ENCODE data around the gene IL4R.
"Not testable (repeated sequence)": the region's sequence is repeated elsewhere in the genome, so short reads cannot be mapped to it uniquely, and the experiment has no call there.

IL4R gene

GRCh38 chr16:27268376-27269299 lies 45.1 kb upstream of the IL4R start, which contains the start of gene NSMCE1:
TSS of gene NSMCE1 (minus strand) at chr16:27268772. CDS start at chr16:27257570, 11,202 bp downstream.
- H3K27me3 ChIP-seq (ENCODE audit: insufficient read depth, low read depth): no peaks in the 10 kb centered on the region
- H3K4me1 ChIP-seq (ENCODE audit: low read depth, poor library complexity, severe bottlenecking): no peaks in the 10 kb centered on the region
- H3K36me3 ChIP-seq (ENCODE audit: insufficient read depth): no peaks in the 10 kb centered on the region
- TF ChIP-seq CTCF (conservative IDR thresholded peaks at IDR 0.05; ENCODE audit: low read depth, low read length): no peak
- peak within 1 kb of the TSS; percentile 74 for H3K4me3 ChIP-seq (IDR thresholded peaks at IDR 0.05; ENCODE audit: insufficient read depth, low read depth, low read length)
- H3K4me2 ChIP-seq: peak within 1 kb of the TSS; percentile 68
- peak within 1 kb of the TSS; percentile 43 for H3K27ac ChIP-seq
- H4K20me1 ChIP-seq (ENCODE audit: insufficient read depth): no peaks in the 10 kb centered on the region
- H2AFZ ChIP-seq (ENCODE audit: low read depth): peak within 1 kb of the TSS; percentile 86
- H3K79me2 ChIP-seq (ENCODE audit: insufficient read depth, low read depth): no peaks in the 10 kb centered on the region
- H3K9ac ChIP-seq: peak within 1 kb of the TSS; percentile 75

- peak overlapping the region; percentile 75 for H3K9ac ChIP-seq
- H3K4me2 ChIP-seq: peak overlapping the region; percentile 68
- H3K79me2 ChIP-seq (ENCODE audit: insufficient read depth, low read depth): no peaks in the 10 kb centered on the region
- peak overlapping the region; percentile 86 for H2AFZ ChIP-seq (ENCODE audit: low read depth)
- H3K27ac ChIP-seq: no peak overlapping the region
- TF ChIP-seq CTCF (conservative IDR thresholded peaks at IDR 0.05; ENCODE audit: low read depth, low read length): no peak
- H3K27me3 ChIP-seq (ENCODE audit: insufficient read depth, low read depth): no peaks in the 10 kb centered on the region
- H4K20me1 ChIP-seq (ENCODE audit: insufficient read depth): no peaks in the 10 kb centered on the region
- peak overlapping the region; percentile 54 for H3K4me3 ChIP-seq (IDR thresholded peaks at IDR 0.05; ENCODE audit: insufficient read depth, low read depth, low read length)
- no peaks in the 10 kb centered on the region for H3K4me1 ChIP-seq (ENCODE audit: low read depth, poor library complexity, severe bottlenecking)
- no peaks in the 10 kb centered on the region for H3K36me3 ChIP-seq (ENCODE audit: insufficient read depth)
Measured at GRCh38 chr16:27269300-27270150, 44.2 kb upstream of the IL4R start.

- no peak overlapping the region for H3K27ac ChIP-seq
- no peaks in the 10 kb centered on the region for H3K4me1 ChIP-seq (ENCODE audit: low read depth, poor library complexity, severe bottlenecking)
- H3K27me3 ChIP-seq (ENCODE audit: insufficient read depth, low read depth): no peaks in the 10 kb centered on the region
- H3K36me3 ChIP-seq (ENCODE audit: insufficient read depth): no peaks in the 10 kb centered on the region
- no peaks in the 10 kb centered on the region for H3K79me2 ChIP-seq (ENCODE audit: insufficient read depth, low read depth)
- TF ChIP-seq CTCF (conservative IDR thresholded peaks at IDR 0.05; ENCODE audit: low read depth, low read length): no peak
- no peak overlapping the region for H3K4me2 ChIP-seq
- H3K9ac ChIP-seq: no peak overlapping the region
- no peak overlapping the region for H3K4me3 ChIP-seq (IDR thresholded peaks at IDR 0.05; ENCODE audit: insufficient read depth, low read depth, low read length)
- H4K20me1 ChIP-seq (ENCODE audit: insufficient read depth): no peaks in the 10 kb centered on the region
- no peak overlapping the region for H2AFZ ChIP-seq (ENCODE audit: low read depth)
Measured at GRCh38 chr16:27270349-27270748, 43.4 kb upstream of the IL4R start.

GRCh38 chr16:27272076-27272475 lies 41.7 kb upstream of the IL4R start:
- TF ChIP-seq CTCF (conservative IDR thresholded peaks at IDR 0.05; ENCODE audit: low read depth, low read length): no peak
- Histone ChIP-seq H3K4me3 (IDR thresholded peaks at IDR 0.05; ENCODE audit: insufficient read depth, low read depth, low read length) (no peak overlapping the region), H3K27ac (no peak overlapping the region), H2AFZ (ENCODE audit: low read depth) (no peak overlapping the region), H4K20me1 (ENCODE audit: insufficient read depth) (no peaks in the 10 kb centered on the region), H3K36me3 (ENCODE audit: insufficient read depth) (no peaks in the 10 kb centered on the region), H3K4me2 (no peak overlapping the region), H3K9ac (no peak overlapping the region), H3K79me2 (ENCODE audit: insufficient read depth, low read depth) (no peaks in the 10 kb centered on the region), H3K4me1 (ENCODE audit: low read depth, poor library complexity, severe bottlenecking) (no peaks in the 10 kb centered on the region), H3K27me3 (ENCODE audit: insufficient read depth, low read depth) (no peaks in the 10 kb centered on the region)

- H3K4me1 ChIP-seq (ENCODE audit: low read depth, poor library complexity, severe bottlenecking); H3K4me3 ChIP-seq (IDR thresholded peaks at IDR 0.05; ENCODE audit: insufficient read depth, low read depth, low read length): not testable (repeated sequence)
Measured at GRCh38 chr16:27272697-27273096, 41.1 kb upstream of the IL4R start.

More at GRCh38 chr16:27272697-27273096, 41.1 kb upstream of the IL4R start:
- not testable (repeated sequence) for H3K27me3 ChIP-seq (ENCODE audit: insufficient read depth, low read depth); H3K9ac ChIP-seq; H3K4me2 ChIP-seq; H4K20me1 ChIP-seq (ENCODE audit: insufficient read depth); H3K36me3 ChIP-seq (ENCODE audit: insufficient read depth); H3K27ac ChIP-seq; H3K79me2 ChIP-seq (ENCODE audit: insufficient read depth, low read depth); H2AFZ ChIP-seq (ENCODE audit: low read depth)

Measured in KMS-11 (cell line).